ENCODE measurements around the gene LTBP1.

The LTBP1 gene

DNA sequence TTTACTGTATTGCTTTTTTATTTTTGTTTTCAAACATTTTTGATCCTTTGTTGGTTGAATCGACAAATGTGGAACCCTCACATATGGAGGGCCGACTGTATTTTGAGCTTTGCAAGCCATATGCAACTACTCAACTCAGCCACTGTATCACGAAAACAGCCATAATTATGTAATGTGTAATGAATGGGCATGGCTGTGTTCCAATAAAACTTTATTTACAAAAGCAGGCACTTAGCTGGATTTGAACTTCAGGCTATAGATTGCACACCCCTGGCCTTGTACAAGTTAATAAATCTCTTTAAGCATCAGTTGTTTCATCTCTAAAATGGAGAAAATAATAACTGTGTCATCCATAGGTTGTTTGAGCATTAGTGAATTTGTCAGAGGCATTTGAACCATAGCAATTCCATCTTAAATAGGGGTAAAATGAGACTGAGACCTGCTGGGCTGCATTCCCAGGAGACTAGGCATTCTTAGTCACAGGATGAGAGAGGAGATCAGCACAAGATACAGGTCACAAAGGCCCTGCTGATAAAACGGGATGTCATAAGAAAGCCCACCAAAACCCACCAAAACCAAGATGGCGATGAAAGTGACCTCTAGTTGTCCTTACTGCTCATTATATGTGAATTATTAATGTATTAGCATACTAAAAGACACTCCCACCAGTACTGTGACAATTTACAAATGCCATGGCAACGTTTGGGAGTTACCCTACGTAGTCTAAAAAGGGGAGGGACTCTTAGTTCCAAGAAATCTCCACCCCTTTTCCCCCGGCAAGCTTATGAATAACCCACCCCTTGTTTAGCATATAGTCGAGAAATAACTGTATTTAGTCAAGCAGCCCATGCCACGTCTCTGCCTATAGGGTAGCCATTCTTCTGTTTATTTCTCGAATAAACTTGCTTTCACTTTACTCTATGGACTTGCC is 13.7 kb upstream of the LTBP1 start:
- DNase-seq, result no peak

DNA sequence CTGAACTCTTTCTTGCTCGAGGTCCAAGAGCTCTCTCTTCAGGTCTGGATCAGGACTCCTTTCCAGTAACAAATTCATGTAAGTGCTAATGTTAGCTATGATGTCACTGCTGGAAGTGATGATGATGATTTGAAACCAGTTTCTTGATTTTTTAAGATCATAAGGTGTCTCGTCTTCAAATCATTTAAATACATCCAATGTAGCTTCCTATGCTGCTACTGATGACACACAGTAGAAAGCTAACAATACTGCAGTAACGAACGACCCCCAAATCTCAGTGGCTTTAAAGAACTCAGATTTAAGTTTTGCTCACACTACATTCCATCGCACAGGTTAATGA is 13.0 kb upstream of the LTBP1 start:
- DNase-seq, result no peak

DNA sequence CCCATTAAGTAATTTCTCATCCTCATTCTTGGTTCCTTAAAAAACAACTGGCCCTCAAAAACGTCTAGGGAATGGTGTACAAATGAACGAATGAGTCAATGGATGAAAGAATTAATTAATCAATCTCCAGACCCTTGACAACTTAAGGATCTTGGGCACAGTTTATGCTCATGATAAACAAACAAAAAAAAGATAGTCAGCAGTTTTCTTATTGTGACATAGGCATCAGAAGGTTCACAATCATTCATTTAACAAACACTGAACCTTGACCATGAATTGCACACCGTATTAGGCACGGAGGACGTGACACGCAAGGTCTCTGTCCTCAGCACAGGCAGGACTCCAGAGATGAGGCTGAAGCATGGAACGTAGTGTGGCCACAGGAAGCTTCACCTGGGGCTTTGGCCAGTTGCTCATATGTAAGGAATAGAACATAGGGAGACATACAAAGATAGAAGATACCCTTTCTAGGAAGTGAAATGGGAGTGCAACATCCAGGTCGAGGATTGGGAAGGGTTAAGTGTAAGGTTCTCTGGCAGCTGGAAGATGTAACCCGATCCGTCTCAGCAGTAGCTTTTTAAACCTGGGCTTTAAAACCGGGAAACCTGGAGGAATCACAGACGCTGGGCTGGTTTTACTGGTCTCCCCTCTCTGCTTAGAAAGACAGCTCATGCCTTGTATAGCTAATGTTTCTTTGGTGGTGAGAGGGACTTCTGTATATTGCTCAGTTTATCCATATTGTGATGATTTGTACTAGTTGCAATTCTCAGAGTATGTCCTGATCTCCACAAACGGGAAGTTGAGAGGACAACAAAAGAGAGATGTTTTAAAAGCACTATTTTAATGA is 8.9 kb upstream of the LTBP1 start:
- no peak for DNase-seq

DNA sequence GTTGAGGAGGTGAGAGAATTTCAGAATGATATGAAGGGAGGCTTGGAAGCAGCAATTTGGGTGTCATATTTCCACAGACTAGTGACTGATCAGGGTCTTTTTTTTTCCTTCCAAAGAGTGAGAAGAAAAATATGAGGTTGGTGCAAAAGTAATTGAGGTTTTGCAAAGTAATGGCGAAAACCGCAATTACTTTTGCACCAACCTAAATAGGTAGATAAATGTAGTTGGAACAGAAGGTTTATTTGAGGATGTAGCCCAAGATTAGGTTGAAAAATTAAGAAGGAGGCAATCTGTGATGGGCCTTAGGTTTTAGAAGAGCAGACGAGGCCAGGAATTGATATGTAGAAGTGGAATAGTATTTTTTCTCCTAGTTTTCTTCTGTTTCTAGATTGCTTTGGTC is 7.8 kb upstream of the LTBP1 start:
- DNase-seq, result no peak

DNA sequence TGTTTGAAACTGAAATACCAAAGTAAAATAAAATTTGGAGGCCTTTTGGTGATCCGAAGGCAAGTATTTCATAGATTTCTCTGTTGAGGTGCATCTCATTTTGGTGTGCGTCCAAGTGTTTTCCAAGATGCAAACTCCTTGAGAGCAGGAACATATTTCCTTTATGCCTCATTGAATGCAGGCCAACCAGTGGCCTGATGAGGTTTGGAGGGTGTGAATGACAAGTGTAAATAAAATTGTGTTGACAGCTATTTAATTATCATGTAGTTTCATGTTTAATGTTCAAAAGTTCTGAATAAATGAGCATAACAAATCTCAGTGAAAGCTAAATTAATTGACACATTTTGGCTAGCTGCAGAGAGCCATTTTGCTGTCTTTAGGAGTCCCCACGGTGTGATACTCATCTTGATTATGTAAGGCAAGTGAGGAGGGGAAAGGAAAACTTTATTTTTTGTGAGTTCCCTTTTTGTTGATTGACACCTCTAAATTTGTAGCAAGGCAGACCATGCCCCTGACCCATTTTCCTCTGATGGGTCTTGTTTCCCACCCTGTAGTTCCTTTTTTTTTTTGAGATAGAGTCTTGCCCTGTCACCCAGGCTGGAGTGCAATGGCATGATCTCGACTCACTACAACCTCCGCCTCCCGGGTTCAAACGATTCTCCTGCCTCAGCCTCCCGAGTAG is 6.3 kb upstream of the LTBP1 start:
- DNase-seq, result no peak

DNA sequence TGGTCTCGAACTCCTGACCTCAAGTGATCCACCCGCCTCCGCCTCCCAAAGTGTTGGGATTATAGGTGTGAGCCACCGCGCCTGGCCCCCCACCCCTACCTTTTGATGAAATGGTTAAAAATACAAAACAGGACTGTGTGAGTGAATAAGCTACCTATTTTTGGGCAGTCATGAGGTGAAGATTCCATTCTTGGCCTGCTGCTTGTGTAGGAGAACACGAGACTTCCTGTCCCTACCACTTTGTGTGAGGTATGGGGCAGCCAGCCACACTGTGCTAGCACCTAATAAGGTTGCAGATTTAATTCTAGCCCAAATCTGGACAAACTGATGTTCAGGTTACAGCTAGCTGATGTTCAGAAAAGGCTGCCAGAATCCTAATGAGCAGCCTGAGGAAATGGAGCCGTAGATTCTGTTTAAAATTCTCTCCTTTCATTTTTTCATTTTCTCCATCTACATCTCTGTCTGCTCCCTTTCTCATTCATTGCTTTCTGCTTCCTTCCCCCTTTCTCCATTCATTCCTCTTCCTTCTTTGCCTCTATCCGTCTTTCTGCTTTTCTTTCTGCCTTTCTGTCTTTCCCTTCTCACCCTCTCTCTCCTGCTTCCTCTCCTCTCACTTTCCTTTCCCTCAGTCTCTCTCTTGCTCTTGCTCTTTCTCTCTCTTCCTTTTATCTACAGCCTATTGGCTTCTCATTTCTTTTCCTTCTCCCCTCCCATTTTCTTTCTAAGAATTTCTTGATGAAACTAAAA is 4.6 kb upstream of the LTBP1 start:
- no peak for DNase-seq

DNA sequence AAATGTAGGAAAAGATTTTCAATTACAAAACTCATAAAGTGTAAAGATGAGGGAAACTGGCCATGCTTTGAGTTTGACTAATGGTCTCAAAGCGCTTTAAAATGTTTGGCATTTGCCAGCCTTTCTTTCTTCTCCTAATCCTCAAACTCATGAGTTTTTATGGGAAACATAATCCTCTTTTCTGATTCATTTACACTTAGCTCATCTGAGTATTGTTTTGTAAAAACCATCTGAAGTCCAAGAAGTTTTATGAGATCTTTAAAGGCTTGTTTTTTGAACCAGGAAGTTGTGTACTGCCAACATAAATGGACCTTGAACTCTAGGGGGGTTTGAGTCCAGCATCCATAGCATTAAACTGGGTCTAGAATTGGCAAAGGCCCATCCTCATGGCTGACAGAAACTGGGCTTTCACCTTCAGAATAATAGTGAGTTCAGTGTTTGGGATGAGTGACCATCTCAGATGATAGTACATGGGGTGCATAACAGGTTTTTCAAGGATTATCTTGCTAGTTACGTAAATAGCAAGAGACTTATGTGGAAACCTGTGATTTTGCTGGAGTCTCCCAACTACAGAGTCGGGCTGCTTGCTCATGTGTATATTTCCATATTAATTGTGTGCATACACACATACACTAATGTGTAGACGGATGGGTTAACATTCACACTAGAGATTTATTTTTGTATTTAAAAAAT is 3.8 kb upstream of the LTBP1 start:
- no peak for DNase-seq

DNA sequence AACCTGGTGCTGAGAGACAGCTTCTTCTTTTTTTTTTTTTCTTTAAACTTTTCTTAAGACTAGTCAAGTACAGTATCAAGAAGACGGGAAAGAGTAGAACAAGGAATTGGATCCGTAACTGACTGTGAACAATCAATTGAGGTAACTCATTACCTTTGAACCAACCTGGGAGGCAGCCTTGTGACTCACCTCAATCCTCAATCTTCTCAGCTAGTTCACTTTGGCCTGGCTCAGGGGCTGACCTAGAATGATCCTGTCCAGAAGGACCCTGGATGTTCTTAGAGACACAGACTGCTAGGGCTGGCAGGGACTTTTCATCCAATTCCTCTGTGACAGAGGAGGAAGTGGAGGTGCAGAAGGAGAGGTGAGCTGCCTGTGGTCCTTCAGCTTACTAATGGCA is 1.5 kb upstream of the LTBP1 start:
- no peak for DNase-seq

DNA sequence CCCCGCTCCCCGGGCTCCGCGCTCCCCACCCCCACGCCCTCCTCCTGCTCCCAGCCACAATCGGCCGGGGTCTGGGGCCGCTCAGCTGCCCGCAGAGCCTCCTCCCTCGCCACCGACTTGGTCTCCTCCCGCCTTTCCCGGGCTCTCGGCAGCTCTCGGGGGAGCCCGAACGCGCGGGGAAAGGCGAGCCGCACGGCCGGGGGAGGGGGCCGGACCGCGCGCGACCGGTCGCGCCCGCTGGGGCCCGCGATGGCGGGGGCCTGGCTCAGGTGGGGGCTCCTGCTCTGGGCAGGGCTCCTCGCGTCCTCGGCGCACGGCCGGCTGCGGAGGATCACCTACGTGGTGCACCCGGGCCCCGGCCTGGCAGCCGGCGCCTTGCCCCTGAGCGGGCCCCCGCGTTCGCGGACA is 327 bp downstream of the LTBP1 start:
- DNase-seq, result no peak

DNA sequence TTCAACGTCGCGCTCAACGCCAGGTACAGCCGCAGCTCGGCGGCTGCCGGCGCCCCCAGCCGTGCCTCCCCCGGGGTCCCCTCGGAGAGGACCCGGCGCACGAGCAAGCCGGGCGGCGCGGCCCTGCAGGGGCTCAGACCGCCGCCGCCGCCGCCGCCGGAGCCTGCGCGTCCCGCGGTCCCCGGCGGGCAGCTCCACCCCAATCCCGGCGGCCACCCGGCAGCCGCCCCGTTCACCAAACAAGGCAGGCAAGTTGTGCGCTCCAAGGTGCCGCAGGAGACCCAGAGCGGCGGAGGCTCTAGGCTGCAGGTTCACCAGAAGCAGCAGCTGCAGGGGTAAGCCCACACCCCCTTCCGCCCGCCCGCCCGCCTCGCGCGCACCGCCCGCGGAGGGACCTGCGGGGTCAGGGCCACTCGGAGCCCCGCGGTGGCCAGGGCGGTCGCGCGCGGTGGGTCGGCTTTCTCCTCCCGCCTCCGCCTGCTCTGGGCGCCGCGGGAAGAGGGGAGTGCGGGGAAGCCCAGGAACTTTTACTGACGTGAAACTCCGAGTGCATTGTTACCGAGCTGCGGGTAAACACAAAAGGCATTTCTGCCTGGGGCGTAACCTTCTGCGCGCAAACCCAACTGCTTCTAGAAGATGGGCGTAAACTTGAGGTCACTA is 861 bp downstream of the LTBP1 start:
- DNase-seq, result no peak

DNA sequence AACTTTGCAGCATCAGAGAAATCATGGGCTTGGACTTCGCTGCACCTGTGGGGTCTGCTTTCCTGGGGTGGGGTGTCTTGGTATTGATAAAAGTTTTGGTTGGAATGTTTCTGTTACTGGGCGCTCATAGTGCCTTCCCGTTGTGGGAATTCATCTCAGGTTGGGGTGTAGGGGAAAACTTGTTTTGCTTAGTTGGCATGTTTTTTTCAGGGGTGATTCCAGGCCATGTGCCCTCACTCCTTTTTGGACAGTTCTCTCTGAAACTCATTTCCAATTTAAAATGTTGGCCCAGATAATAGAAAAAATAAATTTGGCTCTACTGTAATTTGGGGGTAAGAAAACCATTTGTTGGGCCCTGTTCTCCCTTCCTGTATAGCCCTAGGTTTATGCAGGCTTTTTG is 1.5 kb downstream of the LTBP1 start:
- no peak for DNase-seq

DNA sequence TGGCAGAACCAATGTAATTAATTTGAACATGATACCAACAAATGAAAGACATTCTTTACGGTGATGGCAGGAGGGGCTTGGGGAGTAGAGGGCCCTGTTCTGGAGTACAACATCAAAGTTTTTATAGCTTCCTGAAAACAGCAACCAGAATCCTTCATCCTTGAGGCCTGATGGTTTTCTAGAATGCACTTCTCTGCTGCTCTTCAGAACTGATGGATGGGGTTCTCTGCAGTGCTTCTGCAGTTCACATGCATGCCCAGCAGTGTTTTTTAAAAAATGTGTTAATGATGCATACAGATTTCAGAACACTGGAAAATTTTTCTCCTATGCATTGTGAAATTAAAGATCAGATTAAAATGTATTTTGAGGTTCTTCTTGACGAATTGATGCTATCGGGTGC is 2.5 kb downstream of the LTBP1 start:
- DNase-seq, result no peak

DNA sequence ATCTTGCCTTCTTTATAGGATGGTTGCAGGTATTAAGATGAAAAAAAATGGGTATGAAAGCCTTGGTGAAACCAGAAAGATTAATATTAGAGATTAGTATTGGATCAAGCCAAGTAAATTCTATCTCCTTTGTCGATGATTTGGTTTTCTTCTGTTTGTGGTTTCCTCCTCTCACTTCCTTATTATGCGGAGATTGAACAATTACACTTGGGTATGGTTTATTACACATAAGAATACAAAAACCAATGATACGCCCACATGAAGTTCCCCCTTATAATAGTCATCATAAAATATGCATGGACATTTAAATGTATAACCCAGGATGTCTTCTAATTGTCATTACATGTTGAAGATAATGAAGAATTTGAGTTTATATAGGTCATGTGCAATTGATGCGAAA is 4.9 kb downstream of the LTBP1 start:
- no peak for DNase-seq

DNA sequence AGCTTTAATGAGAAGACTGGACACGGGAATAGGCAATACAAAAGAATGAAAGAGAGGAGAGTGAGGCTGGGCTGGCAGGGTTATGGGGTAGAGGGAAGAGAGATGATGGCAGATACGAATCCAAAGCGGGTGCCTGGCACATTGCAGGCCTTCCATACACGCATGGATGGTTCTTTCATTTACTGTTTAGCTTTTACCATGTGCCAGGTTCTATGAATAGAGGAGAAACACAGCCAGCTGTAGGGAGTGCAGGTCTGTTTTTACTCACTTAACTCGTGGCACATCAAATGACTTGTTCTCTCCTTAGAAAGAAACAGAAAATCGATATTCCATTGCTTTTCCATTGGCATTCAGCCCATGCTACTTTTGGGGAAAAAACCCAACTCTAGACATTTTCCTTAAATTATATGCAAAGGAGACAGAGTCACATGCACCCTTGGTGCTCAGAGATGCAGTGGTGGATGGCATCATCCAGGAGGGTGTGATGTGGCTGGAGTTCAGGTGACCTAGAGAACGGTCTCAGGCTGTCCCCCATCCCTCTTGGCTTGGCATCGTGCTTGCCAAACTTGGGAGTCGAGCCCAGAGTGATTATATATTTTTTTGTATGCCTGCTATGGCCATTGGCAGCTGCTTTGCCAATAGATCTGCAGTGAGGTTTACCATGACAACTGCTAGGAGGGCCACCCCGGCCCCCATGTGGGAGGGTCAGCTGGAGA is 6.2 kb downstream of the LTBP1 start:
- no peak for DNase-seq

DNA sequence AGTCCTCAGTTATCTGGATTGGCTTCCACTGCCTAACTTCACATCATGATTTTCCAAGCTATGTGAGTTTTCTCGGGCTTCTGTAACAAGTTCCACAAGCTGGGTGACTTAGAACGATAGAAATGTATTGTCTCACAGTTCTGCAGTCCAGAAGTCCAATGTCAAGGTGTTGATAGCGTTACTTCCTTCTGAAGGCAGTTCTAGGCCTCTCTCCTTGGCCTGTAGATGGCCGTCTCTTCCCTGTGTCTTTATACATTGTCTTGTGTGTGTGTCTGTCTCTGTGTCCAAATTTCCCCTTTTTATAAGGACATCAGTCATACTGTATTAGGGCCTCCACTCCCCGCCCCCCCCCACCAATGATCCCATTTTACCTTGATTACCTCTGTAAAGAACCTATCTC is 7.5 kb downstream of the LTBP1 start:
- no peak for DNase-seq

DNA sequence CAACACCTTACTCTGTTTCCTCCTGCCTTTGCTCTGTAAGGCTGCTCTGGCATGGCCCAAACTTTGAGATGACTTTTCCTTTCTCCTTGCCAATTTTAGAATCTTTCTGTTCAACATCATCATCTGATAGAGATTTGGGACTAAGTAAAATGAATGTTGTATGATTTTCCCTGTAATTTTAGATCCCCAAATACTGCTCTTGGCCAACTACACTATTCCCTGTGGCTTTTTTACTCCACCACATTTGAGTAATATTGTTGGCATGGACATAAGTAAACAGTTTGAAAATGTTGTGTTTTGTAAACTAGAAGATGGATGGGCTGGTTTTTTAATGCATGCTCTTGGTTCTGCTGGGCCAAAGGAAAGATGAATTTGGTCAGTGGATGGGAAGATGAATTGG is 12.1 kb downstream of the LTBP1 start:
- DNase-seq, result no peak

DNA sequence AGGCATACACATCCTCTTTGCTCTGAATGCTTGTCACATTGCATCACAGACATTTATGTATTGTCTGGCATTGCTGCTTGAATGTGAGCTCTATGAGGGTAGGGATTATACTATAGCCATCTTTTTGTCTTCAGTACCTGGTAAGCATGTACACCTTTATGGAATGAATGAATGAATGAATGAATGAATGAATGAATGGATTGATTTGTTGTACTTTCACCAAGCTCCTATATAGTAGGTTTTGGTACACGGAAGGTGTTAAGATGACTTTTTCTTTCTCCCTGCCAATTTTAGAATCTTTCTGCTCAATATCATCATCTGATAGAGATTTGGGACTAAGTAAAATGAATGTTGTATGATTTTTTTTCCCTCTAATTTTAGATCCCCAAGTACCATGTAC is 13.5 kb downstream of the LTBP1 start:
- no peak for DNase-seq

DNA sequence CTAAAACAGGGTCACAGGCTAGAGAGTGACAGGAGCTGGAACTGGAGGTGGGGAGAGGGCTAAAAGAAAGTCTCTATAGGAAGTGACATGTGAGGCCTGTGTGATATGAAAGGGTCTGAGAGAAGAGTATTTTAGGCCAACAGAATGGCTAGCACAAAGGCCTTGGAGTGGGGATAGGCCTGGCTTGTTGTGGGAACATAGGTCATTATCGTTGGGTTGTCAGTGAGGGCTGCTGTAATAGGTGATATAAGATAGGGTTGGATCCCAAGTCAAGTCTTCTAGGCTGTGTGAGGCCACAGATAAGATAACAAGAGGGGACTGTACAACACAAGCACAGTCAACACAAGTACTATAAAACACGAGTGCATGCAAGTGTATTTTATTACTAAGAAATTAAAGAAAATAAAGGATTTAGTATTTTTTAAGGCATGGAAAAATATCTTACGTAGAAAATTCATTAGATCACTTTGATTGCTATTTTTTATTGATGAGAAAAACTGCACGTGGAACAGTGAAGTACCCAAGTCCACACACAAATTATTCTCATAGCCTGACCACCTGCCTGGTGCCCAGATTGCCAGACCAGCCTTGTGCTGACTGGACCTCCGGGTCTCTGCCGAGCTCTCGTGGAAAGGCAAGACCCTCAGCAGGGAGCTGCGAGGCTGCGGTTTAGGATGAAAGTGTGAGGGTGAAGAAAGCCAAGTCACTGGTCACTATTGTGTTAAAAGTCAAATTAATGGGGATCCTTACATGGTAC is 14.1 kb downstream of the LTBP1 start:
- DNase-seq, result no peak

DNA sequence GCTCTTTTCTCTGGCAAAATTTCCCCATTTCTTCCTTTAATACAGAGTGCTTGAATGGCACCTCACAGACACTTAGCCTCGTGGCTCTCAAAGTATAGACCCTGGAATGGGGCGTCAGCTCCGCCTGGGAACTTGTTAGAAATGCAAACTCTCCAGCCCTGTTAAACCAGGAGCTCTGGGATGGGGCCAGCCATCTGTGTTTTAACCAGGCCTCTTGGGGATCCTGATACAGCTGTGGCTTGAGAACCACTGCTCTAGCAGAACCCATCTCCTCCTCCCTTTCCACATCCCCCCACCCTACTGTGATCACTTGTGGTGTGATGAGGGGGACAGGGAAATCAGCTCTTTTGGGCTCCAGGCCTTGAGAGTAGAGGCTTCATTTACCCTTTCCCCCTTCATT is 15.9 kb downstream of the LTBP1 start:
- no peak for DNase-seq

DNA sequence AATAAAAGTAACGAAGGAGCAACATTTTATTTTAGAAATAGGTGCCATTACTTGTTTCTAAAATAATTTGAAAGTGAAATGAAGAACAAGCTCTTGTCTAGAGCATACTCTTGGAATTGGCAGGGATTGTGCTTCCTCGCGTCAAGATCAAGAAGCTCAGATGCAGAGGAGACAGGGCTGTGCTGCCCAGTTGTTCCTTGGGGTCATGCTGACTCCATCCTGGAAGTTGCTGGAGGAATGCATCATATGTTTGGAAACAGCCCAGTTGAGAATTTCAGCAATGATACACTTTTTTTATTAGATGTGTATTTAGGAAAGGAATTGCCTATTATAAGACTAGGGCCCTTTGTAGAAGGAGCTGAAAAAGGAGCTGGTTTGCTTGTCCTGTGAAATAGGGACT is 17.2 kb downstream of the LTBP1 start:
- DNase-seq, result no peak
